HG02623 (cell line): ENCODE data around the gene ELOVL6.
A peak's percentile ranks its signal among the peaks of the same experiment; 100 is the strongest.
"Not testable (repeated sequence)": the region's sequence is repeated elsewhere in the genome, so short reads cannot be mapped to it uniquely, and the experiment has no call there.

Source experiments
- ATAC-seq: cut with Tn5 transposase; IDR thresholded peaks from one replicate; pipeline ENCODE4 v1.9.1; 2021; ENCODE audit warnings: moderate library complexity; ENCODE audit not compliant: unreplicated experiment

ELOVL6 gene

GRCh38 chr4:110196871-110197528 is 1.4 kb downstream of the ELOVL6 start:
- peak; percentile 23 for ATAC-seq

- ATAC-seq: peak; percentile 25
These were observed 2.1 kb downstream of the ELOVL6 start for GRCh38 chr4:110196206-110196870.

GRCh38 chr4:110195561-110196205 is 2.7 kb downstream of the ELOVL6 start:
- peak; percentile 0 for ATAC-seq

- peak; percentile 77 for ATAC-seq
These were observed 4.3 kb downstream of the ELOVL6 start for GRCh38 chr4:110193822-110194761.

- ATAC-seq: not testable (repeated sequence)
These were observed 5.1 kb downstream of the ELOVL6 start for GRCh38 chr4:110193287-110193686.

- ATAC-seq: no peak
These were observed 8.2 kb downstream of the ELOVL6 start for GRCh38 chr4:110190249-110190648.

- ATAC-seq: no peak
These were observed 10.3 kb downstream of the ELOVL6 start for GRCh38 chr4:110188113-110188512.

- ATAC-seq: no peak
These were observed 13.6 kb downstream of the ELOVL6 start for GRCh38 chr4:110184791-110185155.

GRCh38 chr4:110184140-110184790 is 14.2 kb downstream of the ELOVL6 start:
- ATAC-seq: no peak

- no peak for ATAC-seq
These were observed 14.8 kb downstream of the ELOVL6 start for GRCh38 chr4:110183643-110184042.

GRCh38 chr4:110183058-110183457 is 15.4 kb downstream of the ELOVL6 start:
- no peak for ATAC-seq

- no peak for ATAC-seq
These were observed 16.5 kb downstream of the ELOVL6 start for GRCh38 chr4:110181890-110182289.

GRCh38 chr4:110175634-110176033 is 22.8 kb downstream of the ELOVL6 start:
- ATAC-seq: no peak

GRCh38 chr4:110172972-110173371 is 25.4 kb downstream of the ELOVL6 start:
- no peak for ATAC-seq

GRCh38 chr4:110171971-110172370 is 26.4 kb downstream of the ELOVL6 start:
- ATAC-seq: no peak

GRCh38 chr4:110170861-110171260 is 27.6 kb downstream of the ELOVL6 start:
- no peak for ATAC-seq

GRCh38 chr4:110165382-110166286 is 32.8 kb downstream of the ELOVL6 start:
- ATAC-seq: no peak

GRCh38 chr4:110164856-110165255 is 33.6 kb downstream of the ELOVL6 start:
- no peak for ATAC-seq

GRCh38 chr4:110164251-110164650 is 34.2 kb downstream of the ELOVL6 start:
- no peak for ATAC-seq
